GM18868 (cell line): Measurements from ENCODE around the gene GAS2L1.

Source experiments
- ATAC-seq: cut with Tn5 transposase; IDR thresholded peaks from one replicate; pipeline ENCODE4 v1.9.1; 2021; ENCODE audit warnings: mild to moderate bottlenecking, moderate library complexity; ENCODE audit not compliant: unreplicated experiment

Gene GAS2L1

GRCh38 chr22:29275167-29275566 lies 31.3 kb upstream of the GAS2L1 start:
- ATAC-seq, result no peak

GRCh38 chr22:29275819-29276565 lies 30.5 kb upstream of the GAS2L1 start:
- ATAC-seq, result no peak

DNA sequence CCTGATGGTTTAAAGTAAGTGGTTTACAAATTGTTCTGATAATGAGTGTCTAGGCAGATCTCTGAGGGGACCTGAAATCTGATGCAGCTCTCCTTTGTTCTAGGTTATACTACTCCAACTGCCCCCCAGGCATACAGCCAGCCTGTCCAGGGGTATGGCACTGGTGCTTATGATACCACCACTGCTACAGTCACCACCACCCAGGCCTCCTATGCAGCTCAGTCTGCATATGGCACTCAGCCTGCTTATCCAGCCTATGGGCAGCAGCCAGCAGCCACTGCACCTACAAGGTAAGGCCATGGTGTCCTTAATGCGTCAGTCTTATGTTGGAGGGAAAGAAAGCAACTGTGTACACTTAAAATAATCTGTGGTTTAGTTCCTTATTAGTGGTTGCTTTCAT lies 28.5 kb upstream of the GAS2L1 start:
- no peak for ATAC-seq

DNA sequence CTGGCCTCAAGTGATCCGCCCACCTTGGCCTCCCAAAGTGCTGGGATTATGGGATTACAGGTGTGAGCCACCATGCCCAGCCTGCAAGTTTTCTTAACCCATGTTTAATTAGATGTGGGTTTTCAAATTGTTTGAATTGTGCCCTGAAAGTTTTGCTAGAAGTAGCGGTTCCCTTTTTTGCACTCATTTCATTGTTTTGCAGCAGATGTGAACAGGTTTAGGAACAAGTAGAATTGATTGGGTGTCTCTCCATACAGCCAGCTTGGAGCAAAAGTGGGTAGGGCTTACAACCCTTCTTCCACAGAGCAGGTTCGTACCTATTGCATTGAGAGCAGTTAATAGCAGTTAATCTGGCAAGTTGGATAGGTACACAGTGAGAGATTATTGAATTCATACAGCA lies 22.3 kb upstream of the GAS2L1 start:
- no peak for ATAC-seq

- ATAC-seq, result no peak
These were observed 17.6 kb upstream of the GAS2L1 start for GRCh38 chr22:29288837-29289236.

DNA sequence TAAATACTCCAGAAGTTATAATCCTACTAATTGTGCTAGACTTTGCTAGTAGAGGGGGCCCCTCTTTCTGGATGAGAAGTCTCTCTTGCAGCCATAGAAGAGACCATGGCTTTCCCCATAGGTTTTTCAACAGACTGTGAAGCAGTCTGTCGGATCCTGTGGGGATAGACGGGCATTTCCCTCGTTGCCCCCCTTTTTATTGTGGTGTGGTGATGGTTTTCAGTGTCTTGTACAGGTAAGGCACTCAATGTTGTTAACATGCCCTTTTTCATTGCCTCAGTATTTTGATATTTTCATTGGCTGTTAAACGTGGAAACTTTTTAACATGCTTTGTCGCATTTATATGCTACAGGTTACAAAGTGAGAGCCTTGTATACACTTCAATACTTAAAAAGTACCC lies 16.4 kb upstream of the GAS2L1 start:
- ATAC-seq, result no peak

- no peak for ATAC-seq
These were observed 15.2 kb upstream of the GAS2L1 start for GRCh38 chr22:29291215-29291614.

GRCh38 chr22:29292379-29292778 lies 14.1 kb upstream of the GAS2L1 start:
- no peak for ATAC-seq

DNA sequence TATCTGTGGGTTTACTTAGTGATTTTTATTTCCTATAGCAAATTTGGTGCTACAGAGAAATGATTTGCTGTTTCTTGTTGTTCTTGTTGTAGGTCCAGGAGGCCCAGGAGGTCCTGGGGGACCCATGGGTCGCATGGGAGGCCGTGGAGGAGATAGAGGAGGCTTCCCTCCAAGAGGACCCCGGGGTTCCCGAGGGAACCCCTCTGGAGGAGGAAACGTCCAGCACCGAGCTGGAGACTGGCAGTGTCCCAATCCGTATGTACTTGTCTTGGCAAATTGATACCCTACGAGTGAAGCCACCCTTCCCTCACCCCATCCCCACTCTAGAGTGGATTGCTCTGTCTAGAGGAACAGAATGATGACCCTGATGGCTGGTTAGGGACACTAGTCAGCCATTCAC lies 7.8 kb upstream of the GAS2L1 start:
- ATAC-seq, result no peak

DNA sequence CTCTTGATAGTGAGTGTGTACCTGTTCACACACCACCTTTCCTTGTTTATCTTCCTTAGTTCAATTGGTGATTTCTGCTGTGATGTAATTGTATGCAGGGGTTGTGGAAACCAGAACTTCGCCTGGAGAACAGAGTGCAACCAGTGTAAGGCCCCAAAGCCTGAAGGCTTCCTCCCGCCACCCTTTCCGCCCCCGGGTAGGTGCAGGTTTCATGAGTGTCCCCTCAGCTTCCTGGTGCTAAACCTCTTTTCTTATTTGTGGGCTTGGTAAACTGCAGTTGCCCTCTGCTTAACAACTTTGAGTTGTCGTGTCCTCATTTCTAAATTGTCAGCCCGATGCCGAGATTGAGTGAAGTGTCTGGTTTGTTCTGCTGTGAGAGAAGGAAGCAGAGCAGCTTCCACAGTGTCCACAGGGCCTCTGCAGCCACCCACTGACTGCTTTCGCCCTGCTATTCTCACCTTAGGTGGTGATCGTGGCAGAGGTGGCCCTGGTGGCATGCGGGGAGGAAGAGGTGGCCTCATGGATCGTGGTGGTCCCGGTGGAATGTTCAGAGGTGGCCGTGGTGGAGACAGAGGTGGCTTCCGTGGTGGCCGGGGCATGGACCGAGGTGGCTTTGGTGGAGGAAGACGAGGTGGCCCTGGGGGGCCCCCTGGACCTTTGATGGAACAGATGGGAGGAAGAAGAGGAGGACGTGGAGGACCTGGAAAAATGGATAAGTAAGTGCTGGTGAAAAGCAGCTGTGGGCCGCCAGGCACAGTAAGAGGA lies 7.1 kb upstream of the GAS2L1 start:
- no peak for ATAC-seq

DNA sequence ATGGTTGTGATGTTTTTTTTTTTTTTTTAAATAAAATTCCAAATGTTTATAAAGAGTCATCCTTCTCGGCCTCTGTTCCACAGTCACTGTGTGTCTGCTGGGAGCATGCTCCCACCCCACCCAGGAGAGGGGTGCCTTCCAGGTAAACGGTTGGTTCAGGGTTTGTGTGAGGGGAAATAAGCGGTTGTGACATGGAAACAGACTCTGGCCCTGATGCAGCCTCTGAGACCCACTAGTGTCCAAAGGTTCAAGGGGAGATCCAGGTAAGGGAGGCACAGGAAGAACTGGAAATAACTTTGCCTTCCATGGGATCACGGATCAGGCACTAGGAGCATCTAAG lies 6.0 kb upstream of the GAS2L1 start:
- ATAC-seq, result no peak

- ATAC-seq, result no peak
These were observed 5.4 kb upstream of the GAS2L1 start for GRCh38 chr22:29300807-29301601.

GRCh38 chr22:29301716-29302401 lies 4.6 kb upstream of the GAS2L1 start:
- ATAC-seq, result no peak

DNA sequence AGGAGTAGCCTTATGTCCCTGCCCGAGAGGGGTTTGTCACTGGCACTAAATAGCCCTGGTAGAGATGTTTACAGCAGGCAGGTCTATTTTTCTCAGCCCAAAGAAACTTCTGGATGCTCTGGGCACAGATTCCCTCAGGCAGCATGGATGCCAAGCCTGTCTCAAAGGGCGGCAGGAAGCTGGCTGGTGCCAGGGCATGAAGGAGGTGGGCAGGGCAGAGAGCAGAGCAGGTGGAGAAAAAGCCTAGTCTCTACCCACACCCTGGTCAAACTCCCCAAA lies 4.1 kb upstream of the GAS2L1 start:
- no peak for ATAC-seq

DNA sequence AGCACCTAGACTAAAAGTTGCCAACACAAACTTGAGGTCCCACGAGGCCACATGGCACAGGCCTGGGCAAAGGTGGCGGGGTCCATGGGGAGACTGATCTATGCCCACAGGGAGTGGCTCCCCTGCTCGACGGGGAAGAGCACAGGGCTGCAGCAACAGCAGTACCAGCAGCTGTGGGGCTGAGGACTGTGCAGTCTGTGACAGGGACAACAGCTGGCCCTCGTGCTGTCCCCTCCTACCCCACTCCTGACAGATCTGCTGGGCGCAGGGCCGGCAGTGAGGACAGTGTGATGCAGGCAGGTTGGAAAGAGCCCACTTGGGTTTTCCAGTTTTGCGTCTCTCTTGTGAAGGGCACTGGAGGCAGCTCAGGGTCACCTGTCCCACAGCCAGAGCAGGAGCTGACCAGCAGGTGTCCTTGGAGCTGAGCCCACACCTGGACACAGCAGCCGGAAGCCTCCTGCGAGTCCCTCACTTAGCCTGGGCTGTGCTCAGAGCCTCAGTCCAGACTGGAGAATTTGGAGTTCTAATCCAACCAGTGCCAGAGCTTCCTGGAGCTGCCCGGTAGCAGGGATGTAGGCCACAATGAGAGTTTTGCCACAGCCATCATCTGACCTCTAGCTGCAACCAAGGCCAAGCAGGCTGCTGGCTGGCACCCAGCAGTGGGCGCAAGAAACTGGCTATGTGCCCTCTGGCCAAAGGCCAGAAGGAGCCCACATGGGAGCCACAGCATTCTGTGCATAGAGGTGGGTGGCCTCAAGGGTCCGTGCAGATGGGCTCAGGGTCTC lies 3.6 kb upstream of the GAS2L1 start:
- ATAC-seq, result no peak

GRCh38 chr22:29305836-29306174 lies 645 bp upstream of the GAS2L1 start:
- ATAC-seq, result no peak

DNA sequence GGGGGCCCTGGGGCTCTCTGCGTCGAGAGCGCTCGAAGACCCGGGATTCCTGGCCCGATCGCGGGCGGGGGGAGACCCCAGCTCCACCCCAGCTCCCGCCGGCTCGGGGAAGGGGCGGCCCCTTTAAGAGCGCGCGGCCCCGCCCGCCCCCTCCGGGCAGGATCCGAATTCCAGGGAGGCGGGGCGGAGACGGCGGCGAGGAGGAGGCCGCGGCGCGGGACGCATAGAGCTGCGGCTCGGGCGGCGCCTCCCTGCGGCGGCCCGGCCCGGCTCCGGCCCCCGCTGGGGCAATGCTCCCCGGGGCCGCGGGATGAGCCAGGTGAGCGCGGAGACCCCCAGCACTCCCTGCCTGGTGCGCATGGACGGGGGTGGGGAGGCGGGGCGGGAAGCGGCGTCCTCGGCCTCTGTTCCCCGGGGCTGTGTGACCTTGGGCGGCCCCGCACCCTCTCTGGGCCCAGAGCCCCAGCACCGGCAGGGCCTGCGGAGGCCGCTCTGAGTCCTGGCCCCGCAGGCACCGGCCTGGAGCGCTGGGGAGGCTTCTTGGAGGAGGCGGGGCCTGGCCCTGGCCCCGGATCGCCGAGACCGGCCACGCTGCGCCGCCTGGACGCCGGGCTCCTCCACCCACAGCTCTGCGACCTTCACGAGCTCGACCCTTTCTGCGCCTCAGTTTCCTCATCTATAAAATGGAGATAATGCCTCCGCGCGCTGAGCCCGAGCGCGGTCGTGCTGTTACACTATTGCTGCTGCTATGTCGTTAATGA lies 565 bp downstream of the GAS2L1 start:
- no peak for ATAC-seq

DNA sequence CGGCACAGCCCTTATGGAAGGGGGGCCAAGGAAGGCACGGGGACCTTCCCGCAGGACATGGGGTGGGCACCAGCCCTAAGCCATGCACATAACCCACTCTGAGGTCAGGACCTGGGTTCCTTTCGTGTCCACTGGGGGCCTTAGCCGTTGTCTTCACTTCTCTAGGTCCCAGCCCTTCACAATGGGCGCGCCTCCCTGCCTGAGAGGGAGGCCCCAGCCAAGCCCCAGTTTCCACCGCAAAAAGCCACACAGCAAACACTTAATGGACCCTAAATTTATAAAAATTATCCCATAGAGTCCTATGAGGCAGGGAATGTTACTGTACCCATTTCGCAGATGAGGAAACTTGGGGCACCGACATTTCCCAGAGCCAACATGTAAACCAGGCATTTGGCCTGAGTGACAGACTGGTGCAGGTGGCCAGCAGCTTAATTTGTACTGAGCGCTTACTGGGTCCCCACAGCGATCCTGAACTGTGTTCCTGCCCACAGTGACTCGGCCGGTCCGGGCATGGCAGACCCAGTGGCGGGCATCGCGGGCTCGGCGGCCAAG lies 1.2 kb downstream of the GAS2L1 start:
- ATAC-seq, result no peak

DNA sequence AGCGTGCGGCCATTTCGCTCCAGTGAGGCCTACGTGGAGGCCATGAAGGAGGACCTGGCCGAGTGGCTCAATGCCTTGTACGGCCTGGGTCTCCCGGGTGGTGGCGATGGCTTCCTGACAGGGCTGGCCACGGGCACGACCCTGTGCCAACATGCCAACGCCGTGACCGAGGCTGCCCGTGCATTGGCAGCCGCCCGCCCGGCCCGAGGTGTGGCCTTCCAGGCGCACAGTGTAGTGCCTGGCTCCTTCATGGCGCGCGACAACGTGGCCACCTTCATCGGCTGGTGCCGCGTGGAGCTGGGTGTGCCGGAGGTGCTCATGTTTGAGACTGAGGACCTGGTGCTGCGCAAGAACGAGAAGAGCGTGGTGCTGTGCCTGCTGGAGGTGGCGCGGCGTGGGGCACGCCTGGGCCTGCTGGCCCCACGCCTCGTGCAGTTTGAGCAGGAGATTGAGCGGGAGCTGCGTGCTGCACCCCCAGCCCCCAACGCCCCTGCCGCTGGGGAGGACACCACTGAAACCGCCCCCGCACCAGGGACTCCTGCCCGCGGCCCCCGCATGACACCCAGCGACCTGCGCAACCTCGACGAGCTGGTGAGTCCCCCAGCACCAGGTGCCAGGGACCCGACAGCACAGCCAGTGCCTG lies 1.8 kb downstream of the GAS2L1 start:
- no peak for ATAC-seq
